GM10266 (cell line): ENCODE results near the gene FKTN.

Source experiments
- DNase-seq: peaks from one replicate; pipeline ENCODE4 v3.0.0; 2012; ENCODE audit errors: extremely low spot score
- CTCF ChIP-seq: IDR thresholded peaks from 2 replicates; pipeline ENCODE4 v1.5.1; 2012; ENCODE audit warnings: mild to moderate bottlenecking, low read depth; ENCODE audit not compliant: control insufficient read depth, insufficient read depth; ENCODE audit errors: missing control alignments

FKTN gene

DNA sequence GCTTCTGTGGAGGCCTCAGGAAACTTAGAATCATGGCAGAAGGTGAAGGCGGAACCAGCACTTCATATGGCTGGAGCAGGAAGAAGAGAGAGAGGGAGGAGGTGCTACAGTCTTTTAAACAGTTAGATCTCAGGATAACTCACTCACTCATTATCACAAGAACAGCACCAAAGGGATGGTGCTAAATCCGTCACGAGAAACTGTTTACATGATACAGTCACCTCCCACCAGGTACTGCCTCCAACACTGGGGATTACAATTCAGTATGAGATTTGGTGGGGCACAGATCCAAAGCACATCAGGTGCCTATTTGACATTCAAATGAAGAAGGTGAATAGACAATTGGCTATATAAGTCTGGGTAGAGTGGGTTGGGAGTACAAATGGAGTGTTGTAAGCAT lies 35.2 kb downstream of the FKTN start:
- no peak for TF ChIP-seq CTCF
- no peak for DNase-seq

DNA sequence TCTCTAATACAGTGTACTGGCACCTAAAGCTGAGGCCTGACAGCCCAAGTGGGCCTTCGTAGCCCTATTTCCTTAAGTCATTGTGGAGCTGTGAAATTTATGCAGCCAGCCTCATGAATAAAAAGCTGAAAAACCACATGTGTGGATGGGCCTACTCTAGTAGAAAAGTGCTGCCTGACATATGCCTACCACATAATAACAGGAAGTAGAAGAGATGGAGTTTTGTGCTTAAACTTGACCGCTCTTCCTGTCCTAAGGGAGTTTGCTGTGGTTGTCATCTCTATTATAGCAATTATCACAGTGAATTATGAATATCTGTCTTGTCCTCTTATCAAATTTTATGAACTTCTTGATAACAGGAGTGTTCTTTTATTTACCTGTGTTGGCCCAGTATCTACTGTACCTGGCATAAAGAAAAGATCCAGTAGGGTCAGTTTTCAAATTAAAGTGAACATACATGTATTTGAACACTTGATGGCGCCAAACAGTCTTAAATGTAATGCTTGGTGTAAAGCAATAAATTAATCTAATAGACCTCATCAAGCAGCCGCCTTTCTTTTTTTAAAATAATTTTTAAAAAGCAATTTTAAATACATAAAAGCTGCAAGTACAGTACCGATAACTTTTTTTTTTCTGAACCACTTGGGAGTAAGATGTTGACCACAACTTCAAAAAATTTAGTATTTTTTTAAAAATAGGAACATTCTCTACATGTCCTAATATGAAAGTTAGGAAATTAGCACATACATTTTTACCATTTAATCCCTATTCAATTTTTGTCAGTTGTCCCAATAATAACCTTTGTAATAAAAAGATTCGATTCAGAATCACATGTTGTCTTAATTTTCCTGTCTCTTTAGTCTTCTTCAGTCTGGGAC lies 51.0 kb downstream of the FKTN start:
- peak; percentile 56 for TF ChIP-seq CTCF
- peak; percentile 33 for DNase-seq

- DNase-seq: no peak
- no peak for TF ChIP-seq CTCF
Observed at GRCh38 chr9:105621001-105621400, 63.1 kb downstream of the FKTN start.

DNA sequence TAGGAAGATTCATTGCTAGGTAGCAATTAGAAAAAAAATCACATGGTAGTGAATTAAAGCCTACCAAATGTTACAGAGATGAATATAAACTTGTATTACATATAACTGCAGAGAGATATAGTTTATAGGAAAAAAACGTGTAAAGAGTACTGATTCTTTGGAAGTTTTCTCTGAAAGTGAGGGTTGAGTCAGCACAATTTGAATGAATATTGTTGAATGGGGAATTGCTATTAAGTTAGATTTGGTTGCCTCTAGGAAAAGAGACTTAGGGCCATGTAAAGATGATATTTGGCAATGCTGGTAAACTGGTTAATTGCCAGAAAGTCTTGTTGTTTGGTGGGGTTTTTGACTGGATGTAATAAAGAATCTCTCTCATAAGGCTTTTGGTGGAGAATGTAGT lies 67.2 kb downstream of the FKTN start:
- no peak for TF ChIP-seq CTCF
- no peak for DNase-seq

- DNase-seq: no peak
- TF ChIP-seq CTCF: no peak
Observed at GRCh38 chr9:105632807-105633206, 74.9 kb downstream of the FKTN start.

- TF ChIP-seq CTCF: no peak
- DNase-seq: no peak
Observed at GRCh38 chr9:105633411-105633810, 75.5 kb downstream of the FKTN start.

DNA sequence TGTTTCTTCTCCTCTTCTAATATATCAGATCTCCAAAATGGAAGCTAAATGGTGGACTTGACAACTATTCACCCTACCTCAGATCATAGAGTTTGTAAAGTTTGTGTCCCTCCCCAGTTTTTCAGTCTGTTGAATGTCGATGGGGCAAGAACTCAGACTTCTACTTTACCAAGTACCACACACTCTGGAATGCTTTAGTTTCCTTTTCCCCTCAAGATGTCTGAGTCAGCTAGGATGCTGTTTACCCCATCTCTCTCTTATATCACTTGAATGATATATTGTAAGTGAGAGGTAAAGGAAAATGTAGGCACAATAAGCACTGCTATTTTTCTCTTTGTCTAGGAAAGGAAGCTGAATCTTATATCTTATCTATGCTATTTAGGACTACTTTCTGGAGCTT lies 78.4 kb downstream of the FKTN start:
- no peak for TF ChIP-seq CTCF
- DNase-seq: no peak
